Measurements from ENCODE around the gene MDGA2. TPM values are rescaled to one million over a fixed set of nuclear protein-coding genes. Genes with fewer than 3 reads are reported as not detected.

MDGA2 gene
- total RNA-seq, 1 experiment from 2014 or later, result not detected

DNA sequence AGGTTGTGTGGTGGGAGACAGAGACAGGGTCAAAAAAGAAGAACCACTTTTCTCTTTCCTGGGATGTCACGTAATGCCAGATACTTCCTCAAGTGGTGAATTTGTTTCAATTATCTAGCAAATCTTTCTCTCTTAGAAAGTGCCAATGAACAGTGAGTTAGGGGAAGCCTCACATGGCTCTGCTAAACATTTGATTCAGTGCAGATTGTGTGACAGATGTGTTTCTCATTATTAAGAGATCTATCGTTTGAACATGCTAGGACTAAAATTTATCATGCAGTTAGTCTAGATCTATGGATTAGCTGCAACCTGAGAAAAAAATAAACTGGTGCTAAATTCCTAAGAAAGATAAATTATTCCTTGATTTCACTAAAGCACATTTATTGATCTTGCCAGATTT, 247.8 kb downstream of the MDGA2 start:
- no TSS peak for BruUV-seq (replicated peaks)
- Mint-ChIP-seq H3K4me3 (ENCODE audit: low read depth, unreplicated experiment) (no peak overlapping the region), H3K36me3 (ENCODE audit: insufficient read depth, unreplicated experiment) (no peaks in the 10 kb centered on the region), H3K9me3 (ENCODE audit: low read depth, unreplicated experiment) (peaks cover 3% of the 10 kb centered on the region), H3K4me1 (ENCODE audit: low read depth, unreplicated experiment) (no peaks in the 10 kb centered on the region), H3K27ac (ENCODE audit: unreplicated experiment) (no peak overlapping the region), H3K27me3 (ENCODE audit: unreplicated experiment) (no peaks in the 10 kb centered on the region)
- CTCF ChIA-PET, result no interaction called here
- no peak for DNase-seq
- intact Hi-C loops (cut with micrococcal nuclease; ENCODE audit: unreplicated experiment), result no loop called here
- TF ChIP-seq, protein P1, sequence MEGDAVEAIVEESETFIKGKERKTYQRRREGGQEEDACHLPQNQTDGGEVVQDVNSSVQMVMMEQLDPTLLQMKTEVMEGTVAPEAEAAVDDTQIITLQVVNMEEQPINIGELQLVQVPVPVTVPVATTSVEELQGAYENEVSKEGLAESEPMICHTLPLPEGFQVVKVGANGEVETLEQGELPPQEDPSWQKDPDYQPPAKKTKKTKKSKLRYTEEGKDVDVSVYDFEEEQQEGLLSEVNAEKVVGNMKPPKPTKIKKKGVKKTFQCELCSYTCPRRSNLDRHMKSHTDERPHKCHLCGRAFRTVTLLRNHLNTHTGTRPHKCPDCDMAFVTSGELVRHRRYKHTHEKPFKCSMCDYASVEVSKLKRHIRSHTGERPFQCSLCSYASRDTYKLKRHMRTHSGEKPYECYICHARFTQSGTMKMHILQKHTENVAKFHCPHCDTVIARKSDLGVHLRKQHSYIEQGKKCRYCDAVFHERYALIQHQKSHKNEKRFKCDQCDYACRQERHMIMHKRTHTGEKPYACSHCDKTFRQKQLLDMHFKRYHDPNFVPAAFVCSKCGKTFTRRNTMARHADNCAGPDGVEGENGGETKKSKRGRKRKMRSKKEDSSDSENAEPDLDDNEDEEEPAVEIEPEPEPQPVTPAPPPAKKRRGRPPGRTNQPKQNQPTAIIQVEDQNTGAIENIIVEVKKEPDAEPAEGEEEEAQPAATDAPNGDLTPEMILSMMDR (IDR thresholded peaks at IDR 0.05; ENCODE audit: unreplicated experiment), result no peak

DNA sequence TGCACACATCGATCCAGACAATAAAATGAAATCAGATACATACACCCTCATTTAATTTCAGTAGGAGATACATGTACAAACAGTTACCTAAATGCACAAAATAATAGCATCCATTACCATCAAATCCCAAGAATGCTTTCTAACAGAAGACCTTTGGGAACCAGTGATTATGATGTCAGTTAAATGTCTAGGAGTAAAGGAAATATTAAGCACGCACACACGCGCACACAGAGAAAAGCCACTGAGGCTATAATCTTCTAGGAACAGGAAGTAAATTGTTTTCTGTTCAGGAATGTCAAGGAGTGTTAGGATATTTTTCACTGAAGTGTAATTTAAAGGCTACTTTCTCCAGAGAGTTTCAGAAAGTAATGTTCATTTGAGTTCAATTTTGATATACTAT, 250.1 kb downstream of the MDGA2 start:
- intact Hi-C loops (cut with micrococcal nuclease; ENCODE audit: unreplicated experiment), result no loop called here
- Mint-ChIP-seq H3K4me1 (ENCODE audit: low read depth, unreplicated experiment) (no peaks in the 10 kb centered on the region), H3K27me3 (ENCODE audit: unreplicated experiment) (no peaks in the 10 kb centered on the region), H3K27ac (ENCODE audit: unreplicated experiment) (no peak overlapping the region), H3K9me3 (ENCODE audit: low read depth, unreplicated experiment) (peaks cover 3% of the 10 kb centered on the region), H3K36me3 (ENCODE audit: insufficient read depth, unreplicated experiment) (no peaks in the 10 kb centered on the region), H3K4me3 (ENCODE audit: low read depth, unreplicated experiment) (no peak overlapping the region)
- no TSS peak for BruUV-seq (replicated peaks)
- CTCF ChIA-PET, result no interaction called here
- TF ChIP-seq, protein P1 (IDR thresholded peaks at IDR 0.05; ENCODE audit: unreplicated experiment), result no peak
- DNase-seq, result no peak

DNA sequence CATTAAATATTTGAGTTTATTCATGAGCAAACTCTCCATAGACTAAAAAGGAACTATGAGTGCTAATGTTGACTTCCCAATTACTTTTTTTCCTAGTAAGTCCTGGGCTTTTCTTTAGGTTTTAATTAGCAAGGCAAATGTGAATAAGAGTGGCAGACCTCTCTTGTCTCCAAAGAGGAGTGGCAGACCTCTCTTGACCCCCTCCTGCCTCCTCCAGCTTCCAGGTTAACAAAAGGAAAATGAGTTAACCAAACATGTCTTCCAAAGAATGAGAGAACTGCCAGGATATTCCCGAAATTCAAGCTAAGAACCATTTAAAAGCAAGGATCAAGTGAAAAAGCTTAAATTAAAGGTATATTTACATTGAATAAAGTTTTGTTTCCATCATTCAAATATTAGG, 253.2 kb downstream of the MDGA2 start:
- intact Hi-C loops (cut with micrococcal nuclease; ENCODE audit: unreplicated experiment), result no loop called here
- no peaks in the 10 kb centered on the region for H3K9me3 Mint-ChIP-seq (ENCODE audit: low read depth, unreplicated experiment)

DNA sequence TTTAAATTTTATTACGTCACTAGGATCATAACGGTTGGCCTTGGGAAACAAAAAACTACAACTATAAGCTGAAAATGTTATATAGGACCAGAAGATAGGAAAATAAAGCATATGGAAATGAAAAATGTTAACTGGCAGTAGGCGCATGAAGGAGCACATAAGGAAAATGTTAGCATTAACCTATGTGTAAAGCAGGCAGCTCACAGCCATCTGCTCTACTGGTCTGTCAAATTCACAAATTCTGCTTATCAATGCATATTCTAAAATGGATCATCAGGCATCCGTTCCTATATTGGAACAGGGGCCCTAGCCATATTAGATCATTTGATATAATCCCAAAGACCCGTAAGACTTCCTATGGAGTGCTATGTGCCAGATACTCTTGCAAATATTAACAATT, 263.9 kb downstream of the MDGA2 start:
- TF ChIP-seq, protein P1 (IDR thresholded peaks at IDR 0.05; ENCODE audit: unreplicated experiment), result no peak
- BruUV-seq (replicated peaks), result no TSS peak
- no peaks in the 10 kb centered on the region for H3K36me3 Mint-ChIP-seq (ENCODE audit: insufficient read depth, unreplicated experiment)
- peaks cover 5% of the 10 kb centered on the region for H3K9me3 Mint-ChIP-seq (ENCODE audit: low read depth, unreplicated experiment)
- no peak overlapping the region for H3K27ac Mint-ChIP-seq (ENCODE audit: unreplicated experiment)
- H3K4me1 Mint-ChIP-seq (ENCODE audit: low read depth, unreplicated experiment), result no peaks in the 10 kb centered on the region
- CTCF ChIA-PET, result no interaction called here
- H3K27me3 Mint-ChIP-seq (ENCODE audit: unreplicated experiment), result no peaks in the 10 kb centered on the region
- no peak overlapping the region for H3K4me3 Mint-ChIP-seq (ENCODE audit: low read depth, unreplicated experiment)
- no peak for DNase-seq
- intact Hi-C loops (cut with micrococcal nuclease; ENCODE audit: unreplicated experiment), result no loop called here

More for the DNA sequence above, 253.2 kb downstream of the MDGA2 start:
- no peaks in the 10 kb centered on the region for H3K36me3 Mint-ChIP-seq (ENCODE audit: insufficient read depth, unreplicated experiment)
- TF ChIP-seq, protein P1 (IDR thresholded peaks at IDR 0.05; ENCODE audit: unreplicated experiment), result no peak
- CTCF ChIA-PET, result no interaction called here
- H3K4me3 Mint-ChIP-seq (ENCODE audit: low read depth, unreplicated experiment), result no peak overlapping the region
- no peaks in the 10 kb centered on the region for H3K4me1 Mint-ChIP-seq (ENCODE audit: low read depth, unreplicated experiment)
- no peak overlapping the region for H3K27ac Mint-ChIP-seq (ENCODE audit: unreplicated experiment)
- H3K27me3 Mint-ChIP-seq (ENCODE audit: unreplicated experiment), result no peaks in the 10 kb centered on the region
- no peak for DNase-seq
- BruUV-seq (replicated peaks), result no TSS peak
